ENCODE measurements around the gene CECR2.

Gene CECR2

GRCh38 chr22:17368554-17369438 is 464 bp upstream of the CECR2 start:
- no peak for DNase-seq (ENCODE audit: low read depth)

- no peak for DNase-seq (ENCODE audit: low read depth)
Measured at GRCh38 chr22:17370026-17370765, 936 bp downstream of the CECR2 start.

GRCh38 chr22:17370766-17371432 is 1.6 kb downstream of the CECR2 start:
- DNase-seq (ENCODE audit: low read depth) = no peak

GRCh38 chr22:17371448-17371847 is 2.2 kb downstream of the CECR2 start:
- DNase-seq (ENCODE audit: low read depth) = no peak

- no peak for DNase-seq (ENCODE audit: low read depth)
Measured at GRCh38 chr22:17373855-17374254, 4.6 kb downstream of the CECR2 start.

- no peak for DNase-seq (ENCODE audit: low read depth)
Measured at GRCh38 chr22:17375914-17376614, 6.8 kb downstream of the CECR2 start.

GRCh38 chr22:17376950-17377349 is 7.7 kb downstream of the CECR2 start:
- no peak for DNase-seq (ENCODE audit: low read depth)

GRCh38 chr22:17379944-17380343 is 10.7 kb downstream of the CECR2 start:
- DNase-seq (ENCODE audit: low read depth) = no peak

- no peak for DNase-seq (ENCODE audit: low read depth)
Measured at GRCh38 chr22:17380359-17381087, 11.3 kb downstream of the CECR2 start.

GRCh38 chr22:17381192-17381913 is 12.1 kb downstream of the CECR2 start:
- no peak for DNase-seq (ENCODE audit: low read depth)

GRCh38 chr22:17384612-17385330 is 15.5 kb downstream of the CECR2 start:
- DNase-seq (ENCODE audit: low read depth) = no peak

GRCh38 chr22:17387356-17387755 is 18.1 kb downstream of the CECR2 start:
- DNase-seq (ENCODE audit: low read depth) = no peak

- no peak for DNase-seq (ENCODE audit: low read depth)
Measured at GRCh38 chr22:17388235-17388634, 19.0 kb downstream of the CECR2 start.

GRCh38 chr22:17390087-17390486 is 20.8 kb downstream of the CECR2 start:
- no peak for DNase-seq (ENCODE audit: low read depth)

GRCh38 chr22:17396516-17396915 is 27.3 kb downstream of the CECR2 start:
- DNase-seq (ENCODE audit: low read depth) = no peak

GRCh38 chr22:17397756-17398547 is 28.7 kb downstream of the CECR2 start:
- no peak for DNase-seq (ENCODE audit: low read depth)

- DNase-seq (ENCODE audit: low read depth) = no peak
Measured at GRCh38 chr22:17400305-17400704, 31.0 kb downstream of the CECR2 start.

GRCh38 chr22:17401728-17402127 is 32.5 kb downstream of the CECR2 start:
- DNase-seq (ENCODE audit: low read depth) = no peak

- DNase-seq (ENCODE audit: low read depth) = no peak
Measured at GRCh38 chr22:17402293-17402692, 33.0 kb downstream of the CECR2 start.

Measured in stimulated activated CD8-positive, alpha-beta memory T cell treated with anti-CD3 and anti-CD28 coated beads, Interleukin-12 subunit alpha, Interleukin-12 subunit beta, amount 100 ng/mL, for 1 hour (primary cell).